GM15510 (cell line): ENCODE measurements around the gene ZCCHC24.

ENCODE experiments used
- POLR2A ChIP-seq: IDR thresholded peaks from 3 replicates; pipeline ENCODE4 v1.6.1; 2011; ENCODE audit warnings: borderline replicate concordance; ENCODE audit not compliant: insufficient read length; ENCODE audit errors: extremely low read depth

Gene ZCCHC24

GRCh38 chr10:79444199-79445119, 965 bp downstream of the ZCCHC24 start:
- no peak for TF ChIP-seq POLR2A

GRCh38 chr10:79443338-79444198, 1.9 kb downstream of the ZCCHC24 start:
- no peak for TF ChIP-seq POLR2A

GRCh38 chr10:79442171-79443040, 3.0 kb downstream of the ZCCHC24 start:
- no peak for TF ChIP-seq POLR2A

GRCh38 chr10:79441433-79441832, 4.0 kb downstream of the ZCCHC24 start:
- no peak for TF ChIP-seq POLR2A

GRCh38 chr10:79440281-79440680, 5.1 kb downstream of the ZCCHC24 start:
- no peak for TF ChIP-seq POLR2A

GRCh38 chr10:79438699-79439085, 6.7 kb downstream of the ZCCHC24 start:
- TF ChIP-seq POLR2A: no peak

- TF ChIP-seq POLR2A: no peak
Observed at GRCh38 chr10:79438021-79438698, 7.3 kb downstream of the ZCCHC24 start.

GRCh38 chr10:79437111-79437814, 8.2 kb downstream of the ZCCHC24 start:
- TF ChIP-seq POLR2A: no peak

- TF ChIP-seq POLR2A: no peak
Observed at GRCh38 chr10:79436850-79437103, 8.6 kb downstream of the ZCCHC24 start.

GRCh38 chr10:79436066-79436849, 9.2 kb downstream of the ZCCHC24 start:
- TF ChIP-seq POLR2A: no peak

- no peak for TF ChIP-seq POLR2A
Observed at GRCh38 chr10:79435271-79436065, 10.0 kb downstream of the ZCCHC24 start.

- no peak for TF ChIP-seq POLR2A
Observed at GRCh38 chr10:79434821-79435251, 10.6 kb downstream of the ZCCHC24 start.
